HG02763 (cell line): Measurements from ENCODE around the gene IAPP.
"Not testable (repeated sequence)": the region's sequence is repeated elsewhere in the genome, so short reads cannot be mapped to it uniquely, and the experiment has no call there.

Experiments used
- ATAC-seq: cut with Tn5 transposase; IDR thresholded peaks from one replicate; pipeline ENCODE4 v1.9.1; 2021; ENCODE audit warnings: mild to moderate bottlenecking, moderate library complexity; ENCODE audit not compliant: unreplicated experiment

IAPP gene

DNA sequence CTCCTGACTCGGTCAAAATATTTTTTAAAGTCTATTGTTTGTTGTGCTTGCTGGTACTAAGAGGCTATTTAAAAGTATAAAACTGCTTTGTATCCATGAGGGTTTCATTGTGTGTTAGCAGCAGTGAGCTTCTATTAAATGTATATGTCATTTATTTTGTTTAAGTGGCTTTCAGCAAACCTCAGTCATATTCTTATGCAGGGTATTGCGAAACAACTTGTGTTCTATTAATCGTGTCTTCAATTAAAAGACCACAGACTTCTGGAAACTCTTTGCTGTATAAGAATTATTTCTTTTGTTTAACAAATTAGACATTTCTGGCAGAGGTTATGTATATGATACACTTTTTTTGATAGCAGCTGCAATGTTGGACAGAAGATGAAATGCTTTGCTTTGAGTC is 6.5 kb downstream of the IAPP start:
- ATAC-seq: no peak

DNA sequence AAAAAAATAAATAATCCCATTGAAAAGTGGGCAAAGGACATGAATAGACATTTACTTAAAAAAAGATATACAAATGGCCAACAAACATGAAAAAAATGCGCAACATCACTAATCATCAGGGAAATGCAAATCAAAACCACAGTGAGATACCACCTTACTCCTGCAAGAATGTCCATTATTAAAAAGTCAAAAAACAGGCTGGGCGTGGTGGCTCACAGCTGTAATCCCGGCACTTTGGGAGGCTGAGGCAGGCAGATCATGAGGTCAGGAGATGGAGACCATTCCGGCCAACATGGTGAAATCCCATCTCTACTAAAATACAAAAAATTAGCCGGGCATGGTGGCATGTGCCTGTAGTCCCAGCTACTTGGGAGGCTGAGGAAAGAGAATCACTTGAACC is 8.6 kb downstream of the IAPP start:
- ATAC-seq: not testable (repeated sequence)

DNA sequence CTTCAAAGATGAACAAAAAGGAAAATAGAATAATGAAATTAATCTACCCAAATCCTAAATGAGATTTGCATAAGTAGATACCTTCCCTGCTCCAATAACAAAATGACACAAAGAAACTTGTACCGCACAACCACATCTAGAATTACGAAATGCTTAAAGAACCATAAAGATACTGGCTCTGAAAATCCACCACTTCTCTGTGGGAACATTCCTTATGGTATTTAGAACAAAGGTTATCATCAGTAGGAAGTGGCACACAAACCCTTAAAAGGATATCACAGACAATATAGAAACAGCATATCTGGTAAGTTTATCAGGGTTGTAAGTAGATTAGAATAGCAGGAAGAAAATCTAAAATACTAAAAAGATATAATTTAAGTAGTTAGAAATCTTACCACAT is 11.6 kb downstream of the IAPP start:
- no peak for ATAC-seq

DNA sequence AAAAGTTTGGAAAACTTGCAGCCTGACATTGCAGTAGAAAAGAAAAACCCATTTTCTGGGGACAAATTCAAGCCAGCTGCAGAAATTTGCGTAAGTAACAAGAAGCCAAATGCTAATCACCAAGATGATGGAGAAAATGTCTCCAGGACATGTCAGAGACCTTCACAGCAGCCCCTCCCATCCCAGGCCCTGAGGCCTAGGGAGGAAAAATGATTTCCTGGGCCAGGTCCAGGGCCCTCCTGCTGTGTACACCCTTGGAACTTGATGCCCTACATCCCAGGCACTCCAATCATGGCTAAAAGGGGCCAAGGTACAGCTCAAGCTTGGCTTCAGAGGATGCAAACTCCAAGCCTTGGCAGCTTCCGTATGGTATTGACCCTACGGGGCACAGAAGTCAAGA is 14.5 kb downstream of the IAPP start:
- ATAC-seq: no peak

DNA sequence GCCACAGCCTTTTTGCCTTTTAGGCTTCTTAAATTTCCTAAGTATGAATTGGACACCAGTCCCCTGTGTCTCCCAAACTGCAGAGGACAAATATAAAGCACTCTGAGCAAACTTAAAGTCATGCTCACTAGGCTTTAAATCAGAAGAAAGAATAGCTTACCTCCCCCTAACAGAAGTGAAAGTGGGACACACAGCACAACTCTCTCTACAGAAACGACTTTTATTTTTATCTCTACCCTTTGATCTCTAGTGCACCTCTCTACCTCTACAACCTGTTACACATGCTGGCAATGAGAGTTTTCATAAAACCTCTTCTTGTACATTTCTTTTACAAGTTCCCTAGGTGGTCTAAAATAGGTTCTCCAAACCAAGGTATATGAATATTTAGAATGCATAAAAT is 19.7 kb downstream of the IAPP start:
- ATAC-seq: no peak

DNA sequence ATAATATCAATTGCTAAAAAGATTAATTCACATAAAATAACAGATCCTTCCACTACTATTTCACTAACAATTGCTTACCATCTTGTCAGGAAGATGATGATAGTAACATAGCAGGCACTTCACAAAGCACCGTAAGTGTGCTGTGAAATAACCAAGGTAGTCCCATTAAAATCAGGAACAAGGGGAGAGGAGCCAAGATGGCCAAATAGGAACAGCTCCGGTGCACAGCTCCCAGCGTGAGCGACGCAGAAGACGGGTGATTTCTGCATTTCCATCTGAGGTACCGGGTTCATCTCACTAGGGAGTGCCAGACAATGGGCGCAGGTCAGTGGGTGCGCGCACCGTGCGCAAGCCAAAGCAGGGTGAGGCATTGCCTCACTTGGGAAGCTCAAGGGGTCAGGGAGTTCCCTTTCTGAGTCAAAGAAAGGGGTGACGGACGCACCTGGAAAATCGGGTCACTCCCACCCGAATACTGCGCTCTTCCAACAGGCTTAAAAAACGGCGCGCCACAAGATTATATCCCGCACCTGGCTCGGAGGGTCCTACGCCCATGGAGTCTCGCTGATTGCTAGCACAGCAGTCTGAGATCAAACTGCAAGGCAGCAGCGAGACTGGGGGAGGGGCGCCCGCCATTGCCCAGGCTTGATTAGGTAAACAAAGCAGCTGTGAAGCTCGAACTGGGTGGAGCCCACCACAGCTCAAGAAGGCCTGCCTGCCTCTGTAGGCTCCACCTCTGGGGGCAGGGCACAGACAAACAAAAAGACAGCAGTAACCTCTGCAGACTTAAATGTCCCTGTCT is 22.3 kb downstream of the IAPP start:
- ATAC-seq: not testable (repeated sequence)

DNA sequence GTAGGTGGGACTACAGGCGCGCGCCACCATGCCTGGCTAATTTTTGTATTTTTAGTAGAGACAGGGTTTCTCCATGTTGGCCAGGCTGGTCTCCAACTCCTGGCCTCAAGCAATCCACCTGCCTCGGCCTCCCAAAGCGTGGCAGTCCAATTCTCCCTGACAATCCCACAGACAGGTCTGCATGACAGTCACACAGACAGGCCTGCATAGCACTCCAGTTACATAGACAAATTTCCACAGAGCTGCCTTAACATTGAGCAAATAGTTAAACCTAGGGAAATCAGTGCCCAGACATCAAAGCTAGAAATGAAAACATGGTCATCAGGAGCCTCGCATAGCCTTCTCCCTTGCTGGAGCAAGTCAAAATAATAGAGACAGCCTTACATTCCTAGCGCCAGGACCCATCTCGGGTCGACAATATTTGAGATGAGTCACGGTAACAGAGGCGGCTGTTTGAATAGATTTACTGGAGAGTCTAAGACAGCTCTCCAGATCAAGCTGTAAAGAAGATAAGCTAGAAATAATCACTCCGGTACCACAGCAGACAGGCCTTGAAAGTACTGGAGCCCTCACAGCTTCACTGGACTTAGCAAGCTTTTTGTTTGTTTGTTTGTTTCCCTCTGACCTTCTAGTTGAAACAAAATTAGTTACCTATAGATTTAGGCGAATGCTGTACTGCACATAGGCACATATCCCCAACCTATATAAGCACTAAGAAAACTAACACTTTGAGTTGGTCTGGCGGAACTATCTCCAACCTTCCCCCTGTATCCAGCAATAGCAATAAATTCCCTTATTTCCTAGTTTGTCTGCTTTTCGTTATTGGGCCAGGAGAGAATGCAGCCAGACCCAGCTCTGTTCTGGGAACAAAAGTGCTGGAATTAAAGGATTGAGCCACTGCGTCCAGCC is 40.9 kb downstream of the IAPP start:
- no peak for ATAC-seq

DNA sequence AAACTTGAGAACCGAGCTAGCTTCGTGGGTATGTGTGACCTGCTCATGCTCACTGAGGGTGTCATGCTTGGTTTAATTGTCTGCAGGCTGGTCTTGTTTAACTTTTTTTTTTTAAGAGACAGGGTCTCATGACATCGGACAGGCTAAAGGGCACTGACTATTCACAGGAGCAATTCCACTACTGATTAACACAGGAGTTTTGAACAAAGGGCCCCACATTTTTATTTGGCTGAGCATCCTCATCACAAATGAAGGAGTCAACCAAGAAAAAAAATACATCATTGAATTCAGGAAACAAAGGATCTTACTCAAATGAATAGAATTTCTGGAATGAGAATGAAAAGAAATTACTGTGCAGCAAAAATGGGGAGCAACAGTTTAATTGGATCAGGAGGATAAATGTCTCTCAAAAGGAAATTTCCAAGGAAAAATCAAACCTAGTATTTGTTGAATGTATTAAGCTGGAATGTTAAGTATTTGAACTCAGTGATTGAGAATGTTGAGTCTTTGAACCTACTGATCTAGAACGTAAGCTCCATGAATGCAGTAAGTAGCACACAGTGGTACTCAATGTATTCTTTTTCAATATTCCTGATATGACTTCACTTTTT is 43.9 kb downstream of the IAPP start:
- ATAC-seq: no peak

DNA sequence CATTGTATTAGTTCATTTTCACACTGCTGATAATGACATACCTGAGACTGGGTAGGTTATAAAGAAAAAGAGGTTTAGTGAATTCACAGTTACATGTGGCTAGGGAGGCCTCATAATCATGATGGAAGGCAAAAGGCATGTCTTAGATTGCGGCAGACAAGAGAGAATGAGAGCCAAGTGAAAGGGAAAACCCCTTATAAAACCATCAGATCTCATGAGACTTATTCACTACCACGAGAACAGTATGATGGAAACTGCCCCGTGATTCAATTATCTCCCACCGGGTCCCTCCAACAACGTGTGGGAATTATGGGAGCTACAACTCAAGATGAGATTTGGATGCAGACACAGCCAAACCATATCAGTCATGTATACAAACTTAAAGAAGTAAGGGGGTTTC is 45.7 kb downstream of the IAPP start:
- ATAC-seq: not testable (repeated sequence)

DNA sequence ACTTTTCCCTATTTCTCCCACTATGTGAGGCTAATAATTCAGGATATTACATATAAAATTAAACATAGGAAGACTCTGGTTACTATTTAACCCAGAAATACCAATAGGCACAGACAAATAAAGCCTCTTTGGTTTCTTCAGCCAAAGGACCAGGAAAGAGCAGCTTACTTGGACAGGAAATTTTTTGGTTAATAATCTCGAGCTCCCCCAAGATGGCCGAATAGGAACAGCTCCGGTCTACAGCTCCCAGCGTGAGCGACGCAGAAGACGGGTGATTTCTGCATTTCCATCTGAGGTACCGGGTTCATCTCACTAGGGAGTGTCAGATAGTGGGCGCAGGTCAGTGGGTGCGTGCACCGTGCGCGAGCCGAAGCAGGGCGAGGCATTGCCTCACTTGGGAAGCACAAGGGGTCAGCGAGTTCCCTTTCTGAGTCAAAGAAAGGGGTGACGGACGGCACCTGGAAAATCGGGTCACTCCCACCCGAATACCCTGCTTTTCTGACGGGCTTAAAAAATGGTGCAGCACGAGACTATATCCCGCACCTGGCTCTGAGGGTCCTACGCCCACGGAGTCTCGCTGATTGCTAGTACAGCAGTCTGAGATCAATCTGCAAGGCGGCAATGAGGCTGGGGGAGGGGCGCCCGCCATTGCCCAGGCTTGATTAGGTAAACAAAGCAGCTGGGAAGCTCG is 46.5 kb downstream of the IAPP start:
- ATAC-seq: not testable (repeated sequence)

DNA sequence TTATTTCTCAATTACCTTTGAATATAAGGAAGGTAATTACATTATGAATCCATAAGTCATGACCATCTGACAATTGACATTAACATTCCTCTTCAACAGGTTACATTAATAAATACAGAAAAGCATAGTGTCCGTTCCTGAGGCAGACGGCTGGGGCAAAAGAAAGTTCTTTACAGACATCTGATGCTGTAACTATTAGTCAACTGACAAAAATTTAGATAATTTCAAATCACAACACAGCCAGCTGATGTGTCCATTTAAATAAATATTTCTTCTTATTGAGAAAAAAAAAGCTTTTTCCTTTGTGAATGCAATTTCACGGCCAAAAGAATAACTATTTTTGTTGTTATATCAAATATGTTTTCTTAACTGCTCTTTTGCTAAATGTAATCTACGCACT is 55.5 kb downstream of the IAPP start:
- ATAC-seq: no peak
